ENCODE measurements around the gene NFE2L2.
"Not testable (repeated sequence)": the region's sequence is repeated elsewhere in the genome, so short reads cannot be mapped to it uniquely, and the experiment has no call there.

NFE2L2 gene

GRCh38 chr2:177275743-177276055 lies 11.2 kb upstream of the NFE2L2 start:
- no peak for DNase-seq

GRCh38 chr2:177275040-177275742 lies 10.7 kb upstream of the NFE2L2 start:
- no peak for DNase-seq

- no peak for DNase-seq
Measured at GRCh38 chr2:177273408-177273807, 8.9 kb upstream of the NFE2L2 start.

- DNase-seq, result no peak
Measured at GRCh38 chr2:177272765-177273164, 8.2 kb upstream of the NFE2L2 start.

- no peak for DNase-seq
Measured at GRCh38 chr2:177271981-177272666, 7.6 kb upstream of the NFE2L2 start.

GRCh38 chr2:177270531-177270930 lies 6.0 kb upstream of the NFE2L2 start:
- DNase-seq, result no peak

GRCh38 chr2:177268901-177269300 lies 4.4 kb upstream of the NFE2L2 start:
- DNase-seq, result no peak

- DNase-seq, result no peak
Measured at GRCh38 chr2:177268187-177268871, 3.8 kb upstream of the NFE2L2 start.

GRCh38 chr2:177266955-177267354 lies 2.4 kb upstream of the NFE2L2 start:
- DNase-seq, result not testable (repeated sequence)

- no peak for DNase-seq
Measured at GRCh38 chr2:177265824-177266817, 1.6 kb upstream of the NFE2L2 start.

GRCh38 chr2:177264209-177264692 lies 276 bp downstream of the NFE2L2 start:
- no peak for DNase-seq

- DNase-seq, result peak; percentile 93 to 95
Measured at GRCh38 chr2:177263451-177264208, 897 bp downstream of the NFE2L2 start.

GRCh38 chr2:177262958-177263450 lies 1.5 kb downstream of the NFE2L2 start:
- DNase-seq, result no peak

- DNase-seq, result no peak
Measured at GRCh38 chr2:177262092-177262491, 2.4 kb downstream of the NFE2L2 start.

GRCh38 chr2:177261116-177262060 lies 3.1 kb downstream of the NFE2L2 start:
- no peak for DNase-seq

- DNase-seq, result no peak
Measured at GRCh38 chr2:177260379-177260778, 4.1 kb downstream of the NFE2L2 start.

GRCh38 chr2:177258059-177258458 lies 6.5 kb downstream of the NFE2L2 start:
- DNase-seq, result no peak

GRCh38 chr2:177257471-177257870 lies 7.1 kb downstream of the NFE2L2 start:
- DNase-seq, result no peak

- DNase-seq, result no peak
Measured at GRCh38 chr2:177256695-177257094, 7.8 kb downstream of the NFE2L2 start.

- DNase-seq, result no peak
Measured at GRCh38 chr2:177256026-177256425, 8.5 kb downstream of the NFE2L2 start.

- no peak for DNase-seq
Measured at GRCh38 chr2:177255227-177255601, 9.3 kb downstream of the NFE2L2 start.
